H1 (cell line): ENCODE data around the gene PTBP3. TPM values are rescaled to one million over a fixed set of nuclear protein-coding genes. Genes with fewer than 3 reads are reported as not detected.

ENCODE experiments used
- CTCF ChIA-PET: fragments of 300-600 bp; sonication (Branson Sonifier 250); formaldehyde crosslinking; loops from one replicate; lab custom pipeline; 2021; ENCODE audit not compliant: partially characterized antibody; lab: Charles Lee
- POLR2A ChIA-PET: fragments of 300-600 bp; sonication (Branson Sonifier 250); formaldehyde crosslinking; loops from one replicate; lab custom pipeline; 2021; ENCODE audit warnings: inconsistent platforms; ENCODE audit not compliant: partially characterized antibody; lab: Charles Lee
- DNase-seq, 2 experiments: peaks; one replicate each; pipeline versions ENCODE4 v3.0.0 to v3.0.0-alpha.2; 2010 to 2022; ENCODE audit warnings: low spot score in 2 of 2, low read depth in 1 of 2, mixed read lengths in 1 of 2
- FAIRE-seq: peaks from 2 replicates; lab custom pipeline; 2011; peaks lifted over from hg19 to GRCh38; lab: Jason Lieb, UNC
- H2AFZ ChIP-seq: 2 replicates; pipeline ENCODE4 v1.8.1; 2012; ENCODE audit warnings: low read length, inconsistent platforms
- H2AK5ac ChIP-seq: 2 replicates; pipeline ENCODE4 v1.6.1; 2013; ENCODE audit warnings: low read depth, low read length
- H2BK120ac ChIP-seq: replicated peaks from 2 replicates; pipeline ENCODE3; 2013; ENCODE audit warnings: low read depth, low read length, inconsistent platforms
- H2BK12ac ChIP-seq: 2 replicates; pipeline ENCODE4 v1.6.1; 2013; ENCODE audit warnings: low read depth, low read length
- H2BK15ac ChIP-seq: 2 replicates; pipeline ENCODE4 v1.6.1; 2013; ENCODE audit warnings: low read length
- H2BK20ac ChIP-seq: 2 replicates; pipeline ENCODE4 v1.6.1; 2013; ENCODE audit warnings: low read length
- H2BK5ac ChIP-seq: 2 replicates; pipeline ENCODE4 v1.6.1; 2013; ENCODE audit warnings: low read depth, low read length
- H3K14ac ChIP-seq: 2 replicates; pipeline ENCODE4 v1.6.1; 2013; ENCODE audit warnings: inconsistent platforms; ENCODE audit not compliant: insufficient read length
- H3K18ac ChIP-seq: 2 replicates; pipeline ENCODE4 v1.6.1; 2013; ENCODE audit warnings: low read length; ENCODE audit errors: extremely low read depth
- H3K23ac ChIP-seq: 2 replicates; pipeline ENCODE4 v1.6.1; 2013; ENCODE audit warnings: inconsistent platforms; ENCODE audit not compliant: insufficient read length
- H3K23me2 ChIP-seq: 2 replicates; pipeline ENCODE4 v1.6.1; 2013; ENCODE audit warnings: low read depth, low read length
- H3K27ac ChIP-seq: 2 replicates; pipeline ENCODE4 v1.6.1; 2011; ENCODE audit warnings: low read depth, low read length, inconsistent platforms
- H3K27me3 ChIP-seq, 4 experiments: replicated peaks in 1 of 4; 1 replicate in 1 of 4; 2 replicates in 3 of 4; pipeline versions ENCODE4 v1.6.1 to v1.8.1; 2011 to 2013; ENCODE audit warnings: low read length in 3 of 4, mild to moderate bottlenecking in 3 of 4, inconsistent platforms in 2 of 4, mixed read lengths in 2 of 4, moderate library complexity in 1 of 4; ENCODE audit not compliant: control insufficient read depth in 3 of 4, insufficient read depth in 3 of 4; ENCODE audit errors: extremely low read depth in 1 of 4
- H3K36me3 ChIP-seq, 4 experiments: 2 replicates each; pipeline versions ENCODE4 v1.6.1 to v1.8.1; 2011 to 2013; ENCODE audit warnings: mild to moderate bottlenecking in 4 of 4, low read length in 3 of 4, moderate library complexity in 2 of 4, control low read depth in 1 of 4, inconsistent platforms in 1 of 4; ENCODE audit not compliant: insufficient read depth in 4 of 4, control insufficient read depth in 2 of 4
- H3K4ac ChIP-seq: replicated peaks from 2 replicates; pipeline ENCODE3; 2013; ENCODE audit warnings: low read length, low read depth, mixed read lengths, inconsistent platforms; ENCODE audit not compliant: insufficient read length
- H3K4me1 ChIP-seq, 4 experiments: replicated peaks in 1 of 4; 1 replicate in 1 of 4; 2 replicates in 3 of 4; pipeline versions ENCODE4 v1.6.1 to v1.8.1; 2011 to 2013; ENCODE audit warnings: low read length in 3 of 4, inconsistent platforms in 2 of 4, mixed read lengths in 1 of 4; ENCODE audit not compliant: insufficient read depth in 4 of 4, control insufficient read depth in 3 of 4
- H3K4me2 ChIP-seq, 2 experiments: 2 replicates each; pipeline versions ENCODE4 v1.6.1 to v1.8.1; 2011 to 2013; ENCODE audit warnings: low read depth in 2 of 2, low read length in 2 of 2, control low read depth in 1 of 2, inconsistent platforms in 1 of 2, mild to moderate bottlenecking in 1 of 2; ENCODE audit not compliant: insufficient read depth in 1 of 2
- H3K4me3 ChIP-seq, 4 experiments: fragments of 200-600, 300-600 bp in 1 of 4; sonication (generic), shearing (Covaris generic), sonication (Bioruptor Twin) in 1 of 4; 2 replicates each; pipeline versions ENCODE4 v1.5.1 to v1.8.1; 2011 to 2016; ENCODE audit warnings: low read length in 4 of 4, low read depth in 3 of 4, control low read depth in 2 of 4, inconsistent platforms in 2 of 4, mild to moderate bottlenecking in 2 of 4, mixed read lengths in 1 of 4, moderate library complexity in 1 of 4; ENCODE audit not compliant: insufficient read depth in 2 of 4; ENCODE audit errors: extremely low read depth in 1 of 4
- H3K56ac ChIP-seq: replicated peaks from 2 replicates; pipeline ENCODE3; 2013; ENCODE audit warnings: low read depth, mild to moderate bottlenecking, mixed read lengths, low read length, inconsistent platforms; ENCODE audit not compliant: insufficient read length
- H3K79me1 ChIP-seq: 2 replicates; pipeline ENCODE4 v1.6.1; 2013; ENCODE audit warnings: low read depth, low read length, control low read depth
- H3K79me2 ChIP-seq, 2 experiments: 2 replicates each; pipeline versions ENCODE4 v1.6.1 to v1.8.1; 2012 to 2013; ENCODE audit warnings: low read length in 2 of 2, mild to moderate bottlenecking in 2 of 2, inconsistent platforms in 1 of 2; ENCODE audit not compliant: insufficient read depth in 2 of 2, control insufficient read depth in 1 of 2
- H3K9ac ChIP-seq, 4 experiments: replicated peaks in 1 of 4; 1 replicate in 1 of 4; 2 replicates in 3 of 4; pipeline versions ENCODE4 v1.6.1 to v1.8.1; 2011 to 2013; ENCODE audit warnings: low read depth in 3 of 4, low read length in 3 of 4, control low read depth in 2 of 4, mild to moderate bottlenecking in 2 of 4, moderate library complexity in 2 of 4, inconsistent platforms in 1 of 4; ENCODE audit errors: extremely low read depth in 1 of 4
- H3K9me3 ChIP-seq, 2 experiments: 2 replicates each; pipeline versions ENCODE4 v1.6.1 to v1.8.1; 2012 to 2013; ENCODE audit warnings: mild to moderate bottlenecking in 2 of 2, moderate library complexity in 2 of 2, control low read depth in 1 of 2, inconsistent platforms in 1 of 2, low read depth in 1 of 2, low read length in 1 of 2, mixed read lengths in 1 of 2; ENCODE audit not compliant: insufficient read depth in 2 of 2
- H4K20me1 ChIP-seq, 2 experiments: replicated peaks in 1 of 2; 2 replicates each; pipeline versions ENCODE3 to v1.8.1; 2011 to 2013; ENCODE audit warnings: inconsistent platforms in 2 of 2, low read length in 2 of 2, mild to moderate bottlenecking in 1 of 2; ENCODE audit not compliant: insufficient read depth in 2 of 2, control insufficient read depth in 1 of 2
- H4K5ac ChIP-seq: 2 replicates; pipeline ENCODE4 v1.6.1; 2013; ENCODE audit warnings: low read length, low read depth, mixed read lengths, inconsistent platforms; ENCODE audit not compliant: insufficient read length
- H4K8ac ChIP-seq: 2 replicates; pipeline ENCODE4 v1.8.0; 2013; ENCODE audit warnings: mild to moderate bottlenecking, moderate library complexity, low read length, inconsistent platforms; ENCODE audit not compliant: insufficient read depth; ENCODE audit errors: extremely low read depth
- H4K91ac ChIP-seq: replicated peaks from 2 replicates; pipeline ENCODE3; 2013; ENCODE audit warnings: low read length, mixed read lengths, inconsistent platforms; ENCODE audit not compliant: insufficient read length
- CHD1 ChIP-seq: IDR thresholded peaks from 2 replicates; pipeline ENCODE4 v1.6.1; 2012; ENCODE audit warnings: low read depth, low read length, improper control_type of control experiment
- CREB1 ChIP-seq: IDR thresholded peaks from 2 replicates; pipeline ENCODE4 v1.6.1; 2012; ENCODE audit warnings: inconsistent platforms
- FOSL1 ChIP-seq: IDR thresholded peaks from 2 replicates; pipeline ENCODE4 v1.6.1; 2011; ENCODE audit warnings: mild to moderate bottlenecking, low read depth, low read length, moderate library complexity; ENCODE audit not compliant: insufficient read depth
- GABPA ChIP-seq: IDR thresholded peaks from 2 replicates; pipeline ENCODE4 v1.6.1; 2011; ENCODE audit warnings: mild to moderate bottlenecking, low read length, moderate library complexity, borderline replicate concordance; ENCODE audit not compliant: insufficient read depth
- KDM5A ChIP-seq: fragments of 200-600 bp; IDR thresholded peaks from 2 replicates; pipeline ENCODE4 v1.7.1; 2012; ENCODE audit warnings: mild to moderate bottlenecking, low read length, inconsistent platforms, mixed read lengths
- MAFK ChIP-seq: IDR thresholded peaks from 2 replicates; pipeline ENCODE4 v1.6.1; 2012; ENCODE audit warnings: low read depth, mild to moderate bottlenecking, improper control_type of control experiment, low read length
- POLR2A ChIP-seq, 2 experiments: IDR thresholded peaks; 1 replicate in 1 of 2; 2 replicates in 1 of 2; pipeline ENCODE4 v1.6.1; 2011; ENCODE audit warnings: low read depth in 2 of 2, low read length in 2 of 2, mild to moderate bottlenecking in 2 of 2; ENCODE audit errors: control extremely low read depth in 1 of 2
- POU5F1 ChIP-seq: IDR thresholded peaks from 2 replicates; pipeline ENCODE4 v1.6.1; 2011; ENCODE audit warnings: low read depth, mild to moderate bottlenecking, low read length, moderate library complexity
- RNF2 ChIP-seq: fragments of 200-900, 300-1000 bp; sonication (generic); IDR thresholded peaks from 2 replicates; pipeline ENCODE4 v1.7.1; 2016; ENCODE audit warnings: borderline replicate concordance, low read depth, mild to moderate bottlenecking, antibody characterized with exemption, low read length; ENCODE audit not compliant: poor library complexity, severe bottlenecking; ENCODE audit errors: missing control alignments
- TAF1 ChIP-seq: IDR thresholded peaks from 2 replicates; pipeline ENCODE4 v1.6.1; 2011; ENCODE audit warnings: mild to moderate bottlenecking, low read depth, low read length
- YY1 ChIP-seq: IDR thresholded peaks from 2 replicates; pipeline ENCODE4 v1.6.1; 2011; ENCODE audit warnings: low read depth, mild to moderate bottlenecking, low read length
- WGBS, 2 experiments: shearing (Covaris generic) in 1 of 2; methylation state at CpG; one replicate each; pipeline versions ENCODE4 v1.1.6 to v1.1.7; 2013 to 2015; ENCODE audit warnings: low lambda C conversion rate in 2 of 2, mixed read lengths in 2 of 2, inconsistent platforms in 1 of 2, low coverage in 1 of 2, missing lambda C conversion rate in 1 of 2; ENCODE audit not compliant: insufficient replicate concordance in 2 of 2, insufficient coverage in 1 of 2, insufficient read length in 1 of 2; ENCODE audit errors: extremely low coverage in 1 of 2, missing lambda C conversion rate in 1 of 2; 5-methylcytosine and 5-hydroxymethylcytosine counted together
- polyA plus RNA-seq, 7 experiments: library from polyadenylated mRNA; depleted of rRNA in 3 of 7; stranded (reverse) in 5 of 7; unstranded in 2 of 7; fragments of >200 nt in 5 of 7; fragments of 200-250 nt in 2 of 7; gene quantifications; 1 replicate in 5 of 7; 2 replicates in 1 of 7; 4 replicates in 1 of 7; pipeline versions ENCODE4 v1.2.1 to v1.2.3, GENCODE V29; 2011 to 2013; ENCODE audit warnings: missing spikeins in 2 of 7, mixed read lengths in 2 of 7
- total RNA-seq: library from RNA; stranded (reverse); fragmentation: NEBNext Ultra II Directional; extraction: Animal tissue kit (Norgen Biotek cat#: 25700); gene quantifications from 2 replicates; pipeline ENCODE4 v1.2.1, GENCODE V29; 2021

Gene PTBP3
- total and polyA plus RNA-seq, 2 of the 8 experiments (the other 6 are each of a cell fraction or from before 2014, with no cell fraction given) = 51.0 to 124 TPM

DNA sequence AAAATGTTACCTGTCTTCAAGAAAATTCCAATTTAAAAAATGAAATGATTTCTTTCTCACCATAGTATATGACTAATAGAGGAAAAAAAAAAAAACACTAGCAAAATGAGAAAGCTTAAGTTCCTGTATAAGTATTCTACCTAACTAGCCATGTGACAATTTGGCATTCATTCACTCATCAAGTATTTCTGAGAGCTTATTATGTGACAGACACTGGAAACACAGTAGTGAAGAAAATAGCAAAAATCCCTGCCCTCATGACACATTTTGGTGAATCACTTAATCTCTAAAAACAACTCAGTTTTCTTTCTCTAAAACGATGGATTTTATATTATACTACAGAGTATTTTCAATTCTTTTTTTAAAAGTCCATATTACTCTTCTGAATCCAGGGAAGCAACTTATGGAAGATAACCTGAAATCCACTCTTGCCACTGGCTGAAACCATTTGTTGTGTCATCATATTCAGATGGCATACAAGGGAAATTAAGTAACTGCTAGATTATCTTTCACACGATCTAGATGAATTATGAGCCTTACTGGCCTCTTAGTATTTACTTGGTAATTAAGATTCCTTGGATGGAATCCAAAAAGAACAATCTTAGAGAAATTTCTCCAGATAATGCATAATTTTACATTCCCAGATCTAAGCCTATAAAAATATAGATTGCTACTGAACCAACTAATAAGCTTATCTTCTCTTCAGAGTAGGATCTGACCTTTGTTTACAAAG, 5.5 kb downstream of the PTBP3 start:
- CTCF ChIA-PET = interaction anchor here (1.0 to 1.2 kb wide), 4 partner anchors 14 to 419 kb away, joined by 3 to 4 read pairs (median 3); no protein-coding TSS in a partner anchor
- H4K20me1 ChIP-seq = peaks cover 5 to 13% of the 10 kb centered on the region in 2 experiments

More for the DNA sequence above, 5.5 kb downstream of the PTBP3 start:
- peaks cover 20 to 97% of the 10 kb centered on the region in 2 experiments for H3K79me2 ChIP-seq
- no peak overlapping the region for H3K4me2 ChIP-seq
- no peak overlapping the region for H2AK5ac ChIP-seq
- H4K8ac ChIP-seq = no peak overlapping the region
- H3K23ac ChIP-seq = no peak overlapping the region
- H4K91ac ChIP-seq = no peak overlapping the region
- no peak overlapping the region for H3K14ac ChIP-seq
- peaks cover 6% of the 10 kb centered on the region for H3K79me1 ChIP-seq
- no peak overlapping the region for H3K9ac ChIP-seq
- no peak overlapping the region for H3K56ac ChIP-seq
- H2BK12ac ChIP-seq = no peak overlapping the region
- no peak overlapping the region for H2BK120ac ChIP-seq
- H3K4me1 ChIP-seq = peaks cover 0 to 10% (median 0%) of the 10 kb centered on the region in 4 experiments; a peak in 3 of 7 replicates
- H3K27me3 ChIP-seq = no peaks in the 10 kb centered on the region
- no peak overlapping the region for H2BK5ac ChIP-seq
- no peak overlapping the region for H2BK15ac ChIP-seq
- WGBS, 2 experiments = 87% methylated on average over 2 of the region's 2 CpGs; no CpG with 5 or more reads in 1 of the 2 experiments
- H3K36me3 ChIP-seq = no peaks in the 10 kb centered on the region
- FAIRE-seq = no peak
- H2BK20ac ChIP-seq = no peak overlapping the region
- no peaks in the 10 kb centered on the region for H3K9me3 ChIP-seq
- TF ChIP-seq RNF2 (no peak), MAFK (no peak), FOSL1 (no peak), CHD1 (no peak), CREB1 (no peak), KDM5A (no peak), GABPA (no peak), POU5F1 (no peak), YY1 (no peak), TAF1 (no peak), POLR2A (IDR thresholded peaks at IDR 0.05; ENCODE audit: control extremely low read depth in 1 of 2, low read depth in 2 of 2, low read length in 2 of 2) (no peak)
- POLR2A ChIA-PET = interaction anchor here (0.6 to 1.9 kb wide), 3 partner anchors 14 to 139 kb away, joined by 3 to 4 read pairs (median 4); no protein-coding TSS in a partner anchor
- H3K27ac ChIP-seq = no peak overlapping the region
- no peak overlapping the region for H2AFZ ChIP-seq
- no peaks in the 10 kb centered on the region; the same call in 1 of the 2 replicates for H3K23me2 ChIP-seq
- no peak overlapping the region for H4K5ac ChIP-seq
- no peak overlapping the region for H3K18ac ChIP-seq
- H3K4me3 ChIP-seq = no peak overlapping the region
- no peak for DNase-seq
- no peak overlapping the region for H3K4ac ChIP-seq
